Natural killer cell treated with Interleukin-12 subunit alpha and Interleukin-12 subunit beta and Interleukin-15 and Interleukin-18, amount 100 ng/mL, for 72 hours (primary cell): ENCODE results near the gene PPP1R12C. TPM values are rescaled to one million over a fixed set of nuclear protein-coding genes. Genes with fewer than 3 reads are reported as not detected.
"Not testable (repeated sequence)": the region's sequence is repeated elsewhere in the genome, so short reads cannot be mapped to it uniquely, and the experiment has no call there.

Experiments
- ATAC-seq, 2 donors: fragments of 150-1000 bp; cut with Tn5 transposase in 1 of 2; sonication (Bioruptor Pico), chemical (Tn5 transposase) in 1 of 2; 2 replicates each; pipeline ENCODE4 v1.10.0; 2021
- DNase-seq: peaks from one replicate; pipeline ENCODE4 v3.0.0; 2022; ENCODE audit warnings: low spot score
- H3K27ac Mint-ChIP-seq, 2 donors: 1 replicate in 1 of 2; 2 replicates in 1 of 2; pipeline ENCODE4 v1.8.0; 2022; ENCODE audit warnings: mixed read lengths in 2 of 2, mild to moderate bottlenecking in 1 of 2, moderate library complexity in 1 of 2
- H3K27me3 Mint-ChIP-seq, 2 donors: 1 replicate in 1 of 2; 2 replicates in 1 of 2; pipeline ENCODE4 v1.8.0; 2022; ENCODE audit warnings: mixed read lengths in 2 of 2
- H3K36me3 Mint-ChIP-seq: one replicate; pipeline ENCODE4 v1.8.0; 2022; ENCODE audit warnings: mixed read lengths
- H3K4me1 Mint-ChIP-seq, 2 donors: 1 replicate in 1 of 2; 2 replicates in 1 of 2; pipeline ENCODE4 v1.8.0; 2022; ENCODE audit warnings: low read depth in 2 of 2, mixed read lengths in 2 of 2, mild to moderate bottlenecking in 1 of 2
- H3K4me3 Mint-ChIP-seq: one replicate; pipeline ENCODE4 v1.8.0; 2022; ENCODE audit warnings: mixed read lengths
- H3K9me3 Mint-ChIP-seq: 2 replicates; pipeline ENCODE4 v1.8.0; 2022; ENCODE audit warnings: mixed read lengths
- total RNA-seq, 2 donors: library from RNA; stranded (reverse); gene quantifications; one replicate each; pipeline ENCODE4 v1.2.3, GENCODE V29; 2022

The PPP1R12C gene
- total RNA-seq, 2 donors from 2014 or later = 157 to 251 TPM

DNA sequence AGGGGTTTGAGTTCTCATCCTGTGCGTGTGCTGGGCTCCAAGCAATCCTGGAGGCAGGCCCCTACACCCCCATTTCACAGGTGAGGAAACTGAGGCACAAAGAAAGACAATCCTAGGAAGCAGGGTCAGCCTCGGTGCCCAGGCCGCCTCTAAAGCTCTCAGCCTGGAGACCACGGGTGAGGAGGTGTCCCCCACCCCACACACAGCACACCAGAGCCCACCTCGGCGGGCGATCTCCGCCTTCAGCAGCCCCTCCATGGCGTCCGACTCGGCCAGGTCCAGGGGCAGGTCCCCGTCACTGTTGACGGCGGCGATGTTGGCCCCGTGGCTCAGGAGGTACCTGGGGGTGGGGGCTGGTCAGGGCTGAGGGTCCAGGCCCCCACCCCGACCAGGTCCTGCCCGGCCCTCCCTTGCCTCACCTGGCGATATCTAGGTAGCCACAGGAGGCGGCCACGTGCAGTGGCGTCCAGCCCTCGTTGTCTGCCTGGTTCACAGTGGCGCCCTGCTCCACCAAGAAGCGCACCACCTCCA is 5.1 kb downstream of the PPP1R12C start:
- DNase-seq (peak; percentile 39), ATAC-seq (no peak)
- H3K27ac Mint-ChIP-seq = no peak overlapping the region
- peaks cover 15 to 30% of the 10 kb centered on the region in 2 donors for H3K4me1 Mint-ChIP-seq
- no peaks in the 10 kb centered on the region for H3K27me3 Mint-ChIP-seq
- peaks cover 9% of the 10 kb centered on the region for H3K36me3 Mint-ChIP-seq
- no peaks in the 10 kb centered on the region for H3K9me3 Mint-ChIP-seq
- H3K4me3 Mint-ChIP-seq = no peak overlapping the region

- peak; percentile 8 for DNase-seq
- no peaks in the 10 kb centered on the region for H3K27me3 Mint-ChIP-seq
- no peak for ATAC-seq
- H3K36me3 Mint-ChIP-seq = peaks cover 4% of the 10 kb centered on the region
- no peak overlapping the region for H3K27ac Mint-ChIP-seq
- peaks cover 15 to 29% of the 10 kb centered on the region in 2 donors for H3K4me1 Mint-ChIP-seq
- H3K9me3 Mint-ChIP-seq = no peaks in the 10 kb centered on the region
- H3K4me3 Mint-ChIP-seq = no peak overlapping the region
Observed at GRCh38 chr19:55111238-55111831, 6.1 kb downstream of the PPP1R12C start.

DNA sequence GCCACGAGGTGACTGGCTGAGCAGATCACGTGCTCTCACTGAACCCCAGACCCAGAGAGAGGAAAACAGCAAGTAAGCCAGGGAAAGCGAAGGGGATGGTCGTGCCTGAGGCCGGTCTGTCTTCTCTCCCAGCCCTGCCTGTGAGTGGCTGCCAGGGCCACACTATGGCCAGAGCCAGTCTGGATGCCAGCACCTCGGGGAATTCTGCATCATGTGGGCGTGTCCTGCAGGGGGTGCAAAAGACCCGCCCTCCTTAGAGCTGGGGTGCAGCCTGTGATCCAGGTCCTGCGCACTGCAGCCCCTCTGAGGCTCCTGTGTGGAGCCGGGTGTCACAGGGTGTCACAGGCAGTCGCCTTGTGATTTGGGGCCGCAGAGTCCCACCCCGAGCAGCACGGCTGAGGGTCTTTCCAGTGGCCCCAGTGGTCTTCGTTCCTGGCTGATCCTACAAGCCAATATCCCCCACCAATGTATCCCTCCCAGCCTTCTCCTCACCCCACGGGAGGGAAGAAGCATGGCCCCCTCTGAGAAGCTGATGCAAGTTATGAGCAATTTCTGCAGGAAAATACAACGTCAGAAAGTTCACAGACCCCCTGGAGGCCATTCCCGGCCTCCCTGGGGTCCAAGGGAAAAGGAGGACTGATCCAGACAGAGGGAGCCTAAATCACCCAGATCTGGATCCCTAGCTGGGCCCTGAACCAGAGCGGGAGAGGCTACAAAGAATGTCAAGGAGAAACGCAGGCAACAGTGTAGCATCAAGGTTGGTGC is 7.7 kb downstream of the PPP1R12C start:
- Mint-ChIP-seq H3K4me3 (no peak overlapping the region), H3K27ac (no peak overlapping the region), H3K27me3 (no peaks in the 10 kb centered on the region), H3K9me3 (no peaks in the 10 kb centered on the region), H3K4me1 (peaks cover 6 to 18% of the 10 kb centered on the region in 2 donors), H3K36me3 (no peaks in the 10 kb centered on the region)
- peak; percentile 22 for DNase-seq
- ATAC-seq = peak in 1 of 2 donors; percentile 37

DNA sequence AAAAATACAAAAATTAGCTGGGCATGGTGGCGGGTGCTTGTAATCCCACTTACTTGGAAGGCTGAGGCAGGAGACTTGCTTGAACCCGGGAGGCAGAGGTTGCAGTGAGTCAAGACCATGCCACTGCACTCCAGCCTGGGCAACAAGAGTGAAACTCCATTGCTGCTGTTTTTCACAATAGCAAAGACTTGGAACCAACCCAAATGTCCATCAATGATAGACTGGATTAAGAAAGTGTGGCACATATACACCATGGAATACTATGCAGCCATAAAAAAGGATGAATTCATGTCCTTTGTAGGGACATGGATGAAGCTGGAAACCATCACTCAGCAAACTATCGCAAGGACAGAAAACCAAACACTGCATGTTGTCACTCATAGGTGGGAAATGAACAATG is 10.2 kb downstream of the PPP1R12C start:
- not testable (repeated sequence) for H3K36me3 Mint-ChIP-seq, H3K27me3 Mint-ChIP-seq

DNA sequence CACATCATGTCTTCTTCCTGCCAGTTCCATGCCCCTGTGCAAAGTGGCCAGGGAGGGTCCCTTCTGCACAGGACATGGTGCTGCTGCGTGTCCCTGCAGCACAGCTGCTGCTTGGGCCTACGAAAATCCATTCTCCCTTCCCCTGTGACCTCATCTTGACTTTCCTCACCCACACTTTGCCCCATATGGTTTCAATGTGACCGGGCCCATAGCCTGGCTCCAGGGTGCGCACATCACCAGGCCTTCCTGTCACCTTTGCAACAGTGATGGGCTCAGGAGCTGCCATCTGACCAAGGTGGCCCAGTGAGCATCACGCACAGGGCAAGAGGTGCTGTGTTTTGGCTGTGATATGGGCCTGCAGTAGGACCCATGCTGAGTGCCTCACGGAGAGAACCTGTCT is 10.8 kb downstream of the PPP1R12C start:
- H3K27ac Mint-ChIP-seq = no peak overlapping the region
- H3K4me3 Mint-ChIP-seq = no peak overlapping the region
- peaks cover 6 to 18% of the 10 kb centered on the region in 2 donors for H3K4me1 Mint-ChIP-seq
- ATAC-seq = peak in 1 of 2 donors; percentile 33
- no peaks in the 10 kb centered on the region for H3K27me3 Mint-ChIP-seq
- H3K36me3 Mint-ChIP-seq = peaks cover 6% of the 10 kb centered on the region
- DNase-seq = peak; percentile 56
- H3K9me3 Mint-ChIP-seq = no peaks in the 10 kb centered on the region

More for the DNA sequence above, 10.2 kb downstream of the PPP1R12C start:
- H3K4me3 Mint-ChIP-seq, H3K27ac Mint-ChIP-seq, ATAC-seq, H3K9me3 Mint-ChIP-seq: not testable (repeated sequence)
- peaks cover 6 to 18% of the 10 kb centered on the region in 2 donors for H3K4me1 Mint-ChIP-seq
- peak; percentile 18 for DNase-seq

GRCh38 chr19:55105237-55105636 is 12.2 kb downstream of the PPP1R12C start:
- Mint-ChIP-seq H3K4me3 (no peak overlapping the region), H3K36me3 (peaks cover 6% of the 10 kb centered on the region), H3K9me3 (no peaks in the 10 kb centered on the region), H3K4me1 (peaks cover 6 to 16% of the 10 kb centered on the region in 2 donors), H3K27ac (no peak overlapping the region), H3K27me3 (no peaks in the 10 kb centered on the region)
- ATAC-seq = no peak
- DNase-seq = peak; percentile 18

DNA sequence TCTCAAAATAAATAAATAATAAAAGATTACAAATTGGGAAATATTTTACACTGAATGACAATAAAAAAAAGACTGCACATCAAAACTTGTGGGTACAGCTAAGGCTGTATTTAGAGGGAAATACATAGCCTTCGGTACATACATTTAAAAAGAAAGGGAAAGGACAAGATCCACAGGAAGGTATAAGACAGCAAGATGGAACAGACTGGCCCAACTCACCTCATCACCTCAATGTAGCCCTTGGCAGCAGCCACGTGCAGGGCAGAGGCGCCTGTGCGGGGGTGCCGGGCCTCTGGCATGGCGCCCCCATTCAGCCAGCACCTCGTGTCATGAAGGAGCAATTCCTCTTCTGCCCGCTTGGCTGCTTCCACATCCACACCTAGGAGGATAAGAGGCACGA is 14.2 kb downstream of the PPP1R12C start:
- ATAC-seq (no peak), DNase-seq (peak; percentile 45)
- H3K9me3 Mint-ChIP-seq = no peaks in the 10 kb centered on the region
- no peaks in the 10 kb centered on the region for H3K27me3 Mint-ChIP-seq
- peaks cover 6% of the 10 kb centered on the region for H3K36me3 Mint-ChIP-seq
- H3K27ac Mint-ChIP-seq = no peak overlapping the region
- H3K4me1 Mint-ChIP-seq = peaks cover 6 to 9% of the 10 kb centered on the region in 2 donors
- no peak overlapping the region for H3K4me3 Mint-ChIP-seq

- H3K9me3 Mint-ChIP-seq = no peaks in the 10 kb centered on the region
- no peaks in the 10 kb centered on the region for H3K27me3 Mint-ChIP-seq
- no peak for ATAC-seq
- no peak overlapping the region for H3K27ac Mint-ChIP-seq
- H3K4me1 Mint-ChIP-seq = peaks cover under 1 to 7% of the 10 kb centered on the region in 2 donors
- no peak overlapping the region for H3K4me3 Mint-ChIP-seq
- peak; percentile 39 for DNase-seq
- H3K36me3 Mint-ChIP-seq = peaks cover 6% of the 10 kb centered on the region
Observed at GRCh38 chr19:55101261-55101660, 16.2 kb downstream of the PPP1R12C start.

GRCh38 chr19:55099557-55100506 is 17.6 kb downstream of the PPP1R12C start:
- Mint-ChIP-seq H3K4me3 (no peak overlapping the region), H3K36me3 (peaks cover 6% of the 10 kb centered on the region), H3K9me3 (no peaks in the 10 kb centered on the region), H3K27me3 (no peaks in the 10 kb centered on the region), H3K4me1 (peaks cover 0 to 4% of the 10 kb centered on the region in 2 donors), H3K27ac (no peak overlapping the region)
- ATAC-seq (no peak), DNase-seq (no peak)

- H3K36me3 Mint-ChIP-seq = peaks cover 6% of the 10 kb centered on the region
- peaks cover 0 to 4% of the 10 kb centered on the region in 2 donors for H3K4me1 Mint-ChIP-seq
- ATAC-seq = peak in 1 of 2 donors; percentile 40
- H3K27ac Mint-ChIP-seq = no peak overlapping the region
- no peak overlapping the region for H3K4me3 Mint-ChIP-seq
- no peaks in the 10 kb centered on the region for H3K27me3 Mint-ChIP-seq
- no peaks in the 10 kb centered on the region for H3K9me3 Mint-ChIP-seq
- no peak for DNase-seq
Observed at GRCh38 chr19:55098716-55099556, 18.5 kb downstream of the PPP1R12C start.

GRCh38 chr19:55097864-55098715 is 19.3 kb downstream of the PPP1R12C start:
- no peak for ATAC-seq
- no peak overlapping the region for H3K4me3 Mint-ChIP-seq
- peaks cover 6% of the 10 kb centered on the region for H3K36me3 Mint-ChIP-seq
- no peaks in the 10 kb centered on the region for H3K9me3 Mint-ChIP-seq
- H3K27ac Mint-ChIP-seq = no peak overlapping the region
- no peaks in the 10 kb centered on the region for H3K27me3 Mint-ChIP-seq
- no peak for DNase-seq
- peaks cover 0 to 4% of the 10 kb centered on the region in 2 donors for H3K4me1 Mint-ChIP-seq

GRCh38 chr19:55096061-55096701 is 21.3 kb downstream of the PPP1R12C start:
- Mint-ChIP-seq H3K4me3 (no peak overlapping the region), H3K36me3 (no peaks in the 10 kb centered on the region), H3K9me3 (no peaks in the 10 kb centered on the region), H3K27ac (no peak overlapping the region), H3K4me1 (peaks cover 0 to 4% of the 10 kb centered on the region in 2 donors), H3K27me3 (no peaks in the 10 kb centered on the region)
- no peak for ATAC-seq
- no peak for DNase-seq
